Keratinocyte (primary cell): ENCODE results near the gene NR0B1. TPM values are rescaled to one million over a fixed set of nuclear protein-coding genes. Genes with fewer than 3 reads are reported as not detected.

Source experiments
- DNase-seq: peaks from one replicate; pipeline ENCODE4 v3.0.0-alpha.2; 2011; ENCODE audit warnings: low read depth, missing footprints, low spot score
- FAIRE-seq: peaks from 2 replicates; lab custom pipeline; 2011; peaks lifted over from hg19 to GRCh38; lab: Jason Lieb, UNC
- H2AFZ ChIP-seq: 2 replicates; pipeline ENCODE4 v1.6.0; 2012; ENCODE audit warnings: low read length, control low read depth, inconsistent platforms; ENCODE audit not compliant: control insufficient read depth
- H3K27ac ChIP-seq: 2 replicates; pipeline ENCODE4 v1.5.1; 2011; ENCODE audit warnings: low read length; ENCODE audit not compliant: control insufficient read depth, insufficient read depth
- H3K27me3 ChIP-seq: 3 replicates; pipeline ENCODE4 v1.6.0; 2011; ENCODE audit warnings: low read length; ENCODE audit not compliant: control insufficient read depth, insufficient read depth; ENCODE audit errors: extremely low read depth
- H3K36me3 ChIP-seq, 2 experiments: 2 replicates in 1 of 2; 3 replicates in 1 of 2; pipeline ENCODE4 v1.5.1; 2011; ENCODE audit warnings: low read length in 2 of 2, mild to moderate bottlenecking in 1 of 2; ENCODE audit not compliant: control insufficient read depth in 2 of 2, insufficient read depth in 2 of 2; ENCODE audit errors: extremely low read depth in 1 of 2
- H3K4me1 ChIP-seq: 3 replicates; pipeline ENCODE4 v1.5.1; 2011; ENCODE audit warnings: low read length; ENCODE audit not compliant: control insufficient read depth, insufficient read depth; ENCODE audit errors: extremely low read depth
- H3K4me2 ChIP-seq: 3 replicates; pipeline ENCODE4 v1.6.0; 2011; ENCODE audit warnings: low read depth, low read length; ENCODE audit not compliant: control insufficient read depth, insufficient read depth; ENCODE audit errors: extremely low read depth
- H3K4me3 ChIP-seq, 3 experiments: fragments of 200-600 bp in 1 of 3; sonication (generic) in 1 of 3; 2 replicates in 2 of 3; 3 replicates in 1 of 3; pipeline ENCODE4 v1.5.1; 2011 to 2016; ENCODE audit warnings: low read length in 3 of 3, mild to moderate bottlenecking in 3 of 3, control low read depth in 2 of 3, inconsistent platforms in 1 of 3, low read depth in 1 of 3, mixed read lengths in 1 of 3, mixed run types in 1 of 3, moderate library complexity in 1 of 3; ENCODE audit not compliant: control insufficient read depth in 2 of 3, insufficient read depth in 2 of 3; ENCODE audit errors: extremely low read depth in 1 of 3
- H3K79me2 ChIP-seq: 2 replicates; pipeline ENCODE4 v1.6.0; 2012; ENCODE audit warnings: low read length; ENCODE audit not compliant: control insufficient read depth, insufficient read depth
- H3K9ac ChIP-seq: 3 replicates; pipeline ENCODE4 v1.6.0; 2011; ENCODE audit warnings: low read length; ENCODE audit not compliant: control insufficient read depth, insufficient read depth; ENCODE audit errors: extremely low read depth
- H3K9me1 ChIP-seq: 3 replicates; pipeline ENCODE4 v1.6.0; 2011; ENCODE audit warnings: low read length; ENCODE audit not compliant: control insufficient read depth, insufficient read depth; ENCODE audit errors: extremely low read depth
- H3K9me3 ChIP-seq: 2 replicates; pipeline ENCODE4 v1.5.1; 2012; ENCODE audit warnings: low read depth, low read length; ENCODE audit not compliant: control insufficient read depth
- H4K20me1 ChIP-seq: 3 replicates; pipeline ENCODE4 v1.6.0; 2011; ENCODE audit warnings: low read length; ENCODE audit not compliant: control insufficient read depth, insufficient read depth; ENCODE audit errors: extremely low read depth
- EZH2 ChIP-seq: IDR thresholded peaks from one replicate; pipeline ENCODE4 v1.6.1; 2012; ENCODE audit warnings: inconsistent platforms, mild to moderate bottlenecking, low read length, moderate library complexity
- dilution Hi-C: fragments of 300-500 bp; cut with MboI; formaldehyde crosslinking; loops from one replicate; pipeline ENCODE4 v1.7.0; 2020; ENCODE audit warnings: low sequenced_read_pairs; ENCODE audit not compliant: extremely low pct_ligation_motif_present
- polyA plus RNA-seq, 5 experiments: library from polyadenylated mRNA; depleted of rRNA in 3 of 5; stranded (reverse) in 3 of 5; stranded (forward) in 1 of 5; unstranded in 1 of 5; fragments of >200 nt; gene quantifications; 1 replicate in 1 of 5; 2 replicates in 3 of 5; 3 replicates in 1 of 5; pipeline versions ENCODE4 v1.2.1 to v1.2.3, GENCODE V29; 2011 to 2012; ENCODE audit warnings: missing spikeins in 2 of 5, low read depth in 1 of 5, low replicate concordance in 1 of 5
- TF ChIP-seq, protein P1 (sequence below), 3 experiments: IDR thresholded peaks in 1 of 3; conservative IDR thresholded peaks in 1 of 3; optimal IDR thresholded peaks in 1 of 3; 2 replicates in 2 of 3; 3 replicates in 1 of 3; pipeline versions ENCODE3 to v1.5.1; 2011; ENCODE audit warnings: low read length in 3 of 3, mild to moderate bottlenecking in 3 of 3, moderate library complexity in 2 of 3, control low read depth in 1 of 3, inconsistent platforms in 1 of 3; ENCODE audit not compliant: insufficient read depth in 2 of 3; ENCODE audit errors: extremely low read depth in 1 of 3

Gene NR0B1
- polyA plus RNA-seq, 1 donor (not counting 4 experiments of a cell fraction or from before 2014, with no cell fraction given) = not detected

DNA sequence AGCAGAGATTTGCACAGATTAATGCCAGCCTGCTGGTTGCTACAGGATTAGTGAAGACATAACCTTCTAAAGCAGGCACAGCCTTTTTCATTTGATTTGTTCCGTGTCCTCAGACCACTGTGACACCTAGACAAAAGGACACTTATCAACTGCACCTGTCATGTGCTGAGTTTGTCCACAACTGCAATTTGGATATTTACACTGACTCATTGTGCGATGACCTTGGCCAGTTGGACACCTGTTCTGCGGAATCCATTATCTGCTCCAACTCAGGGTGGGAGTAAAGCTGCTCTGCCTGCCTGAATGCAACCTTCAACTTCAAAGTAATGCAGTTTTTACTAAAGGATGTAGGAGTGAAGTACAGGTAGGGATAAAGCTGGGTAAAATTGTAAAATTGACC, 4.1 kb upstream of the NR0B1 start:
- Histone ChIP-seq H3K4me1 (no peaks in the 10 kb centered on the region), H3K4me2 (no peak overlapping the region), H3K36me3 (no peaks in the 10 kb centered on the region), H3K9me3 (no peaks in the 10 kb centered on the region), H3K27ac (no peak overlapping the region), H3K9me1 (no peaks in the 10 kb centered on the region), H4K20me1 (no peaks in the 10 kb centered on the region), H3K27me3 (peaks cover 13% of the 10 kb centered on the region), H2AFZ (no peak overlapping the region), H3K9ac (no peak overlapping the region), H3K4me3 (no peak overlapping the region), H3K79me2 (no peaks in the 10 kb centered on the region)
- dilution Hi-C loops = no loop called here
- DNase-seq (no peak), FAIRE-seq (no peak)
- TF ChIP-seq, protein P1, sequence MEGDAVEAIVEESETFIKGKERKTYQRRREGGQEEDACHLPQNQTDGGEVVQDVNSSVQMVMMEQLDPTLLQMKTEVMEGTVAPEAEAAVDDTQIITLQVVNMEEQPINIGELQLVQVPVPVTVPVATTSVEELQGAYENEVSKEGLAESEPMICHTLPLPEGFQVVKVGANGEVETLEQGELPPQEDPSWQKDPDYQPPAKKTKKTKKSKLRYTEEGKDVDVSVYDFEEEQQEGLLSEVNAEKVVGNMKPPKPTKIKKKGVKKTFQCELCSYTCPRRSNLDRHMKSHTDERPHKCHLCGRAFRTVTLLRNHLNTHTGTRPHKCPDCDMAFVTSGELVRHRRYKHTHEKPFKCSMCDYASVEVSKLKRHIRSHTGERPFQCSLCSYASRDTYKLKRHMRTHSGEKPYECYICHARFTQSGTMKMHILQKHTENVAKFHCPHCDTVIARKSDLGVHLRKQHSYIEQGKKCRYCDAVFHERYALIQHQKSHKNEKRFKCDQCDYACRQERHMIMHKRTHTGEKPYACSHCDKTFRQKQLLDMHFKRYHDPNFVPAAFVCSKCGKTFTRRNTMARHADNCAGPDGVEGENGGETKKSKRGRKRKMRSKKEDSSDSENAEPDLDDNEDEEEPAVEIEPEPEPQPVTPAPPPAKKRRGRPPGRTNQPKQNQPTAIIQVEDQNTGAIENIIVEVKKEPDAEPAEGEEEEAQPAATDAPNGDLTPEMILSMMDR (optimal IDR thresholded peaks at IDR 0.05 in 1 of 3, IDR thresholded peaks at IDR 0.05 in 1 of 3, conservative IDR thresholded peaks at IDR 0.05 in 1 of 3; ENCODE audit: extremely low read depth in 1 of 3, insufficient read depth in 2 of 3, low read length in 3 of 3) = no peak
- TF ChIP-seq EZH2 = no peak

DNA sequence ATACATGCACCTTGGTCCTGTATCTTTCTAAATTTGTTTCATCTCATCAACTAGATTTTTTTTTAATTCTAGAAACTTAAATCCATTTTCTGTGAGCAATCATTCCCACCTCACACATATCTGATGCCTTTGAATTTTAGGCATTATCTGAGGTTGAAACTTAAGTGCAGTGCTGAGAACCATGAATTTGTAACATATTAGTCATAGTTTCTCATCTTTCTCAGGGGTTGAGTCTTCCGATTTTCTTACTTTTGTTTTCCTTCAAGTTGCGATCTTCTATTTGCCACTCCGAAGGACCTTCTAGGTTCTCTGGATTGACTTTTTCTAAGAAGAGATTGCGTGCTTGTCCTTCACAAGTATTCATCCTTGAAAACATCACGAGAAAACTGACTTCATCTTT, 3.7 kb upstream of the NR0B1 start:
- Histone ChIP-seq H3K79me2 (no peaks in the 10 kb centered on the region), H3K36me3 (no peaks in the 10 kb centered on the region), H3K4me1 (no peaks in the 10 kb centered on the region), H3K27ac (no peak overlapping the region), H2AFZ (no peak overlapping the region), H3K9me1 (no peaks in the 10 kb centered on the region), H3K4me3 (no peak overlapping the region), H3K27me3 (peaks cover 18% of the 10 kb centered on the region), H3K4me2 (no peak overlapping the region), H4K20me1 (no peaks in the 10 kb centered on the region), H3K9ac (no peak overlapping the region), H3K9me3 (no peaks in the 10 kb centered on the region)
- DNase-seq (no peak), FAIRE-seq (no peak)
- no peak for TF ChIP-seq EZH2
- TF ChIP-seq, protein P1 (optimal IDR thresholded peaks at IDR 0.05 in 1 of 3, IDR thresholded peaks at IDR 0.05 in 1 of 3, conservative IDR thresholded peaks at IDR 0.05 in 1 of 3; ENCODE audit: extremely low read depth in 1 of 3, insufficient read depth in 2 of 3, low read length in 3 of 3) = no peak
- dilution Hi-C loops = no loop called here
